Body of pancreas (tissue), 4 donors: ENCODE data around the gene SETDB1.

Experiments used
- CTCF ChIP-seq, 7 experiments: fragments of 450-650 bp in 4 of 7; fragments of 200-600 bp in 3 of 7; sonication (generic) in 3 of 7; IDR thresholded peaks; one replicate each; pipeline ENCODE4 v1.5.1; 2016 to 2019; ENCODE audit warnings: antibody characterized with exemption in 7 of 7
- POLR2A ChIP-seq, 3 donors: fragments of 450-650 bp; IDR thresholded peaks; one replicate each; pipeline ENCODE4 v1.6.1; 2016; ENCODE audit warnings: antibody characterized with exemption in 3 of 3, mild to moderate bottlenecking in 2 of 3

- TF ChIP-seq CTCF (IDR thresholded peaks at IDR 0.05), result no peak
- no peak for TF ChIP-seq POLR2A (IDR thresholded peaks at IDR 0.05)
Observed at GRCh38 chr1:151002611-151003010, 76.4 kb downstream of the SETDB1 start.
